OCI-LY7 (cell line): ENCODE results near the gene SERPINB2. TPM values are rescaled to one million over a fixed set of nuclear protein-coding genes. Genes with fewer than 3 reads are reported as not detected.

Source experiments
- BruUV-seq: library from RNA; stranded (reverse); fragments of 400-500 nt; replicated peaks from 2 replicates; lab custom pipeline; 2021; lab: Mats Ljungman, UMichigan
- CTCF ChIA-PET: fragments of 300-600 bp; sonication (Branson Sonifier 250); formaldehyde crosslinking; loops from one replicate; lab custom pipeline; 2022; ENCODE audit warnings: antibody characterized with exemption; ENCODE audit not compliant: unreplicated experiment; lab: Charles Lee
- POLR2A ChIA-PET: fragments of 300-600 bp; sonication (Branson Sonifier 250); formaldehyde crosslinking; loops from one replicate; lab custom pipeline; 2022; ENCODE audit warnings: antibody characterized with exemption; lab: Charles Lee
- DNase-seq: peaks from one replicate; pipeline ENCODE4 v3.0.0-alpha.2; 2015; ENCODE audit warnings: low spot score
- H2AFZ ChIP-seq: fragments of 200-600 bp; sonication (generic), shearing (Covaris generic); 2 replicates; pipeline ENCODE4 v1.6.1; 2014; ENCODE audit warnings: mild to moderate bottlenecking, antibody characterized with exemption, low read length, moderate library complexity
- H3K27ac ChIP-seq: fragments of 200-600 bp; sonication (generic); 2 replicates; pipeline ENCODE4 v1.5.1; 2014; ENCODE audit warnings: mixed run types, low read depth, mild to moderate bottlenecking, moderate library complexity, low read length, inconsistent platforms; ENCODE audit not compliant: poor library complexity, severe bottlenecking
- H3K36me3 ChIP-seq: fragments of 200-600 bp; sonication (generic); 2 replicates; pipeline ENCODE4 v1.6.1; 2014; ENCODE audit warnings: mild to moderate bottlenecking, antibody characterized with exemption, low read length, moderate library complexity, mixed read lengths; ENCODE audit not compliant: insufficient read depth
- H3K4me1 ChIP-seq: fragments of 200-600 bp; sonication (generic); 2 replicates; pipeline ENCODE4 v1.5.1; 2014; ENCODE audit warnings: mild to moderate bottlenecking, low read length; ENCODE audit not compliant: insufficient read depth, poor library complexity, severe bottlenecking
- H3K4me2 ChIP-seq: fragments of 200-600 bp; sonication (generic); 2 replicates; pipeline ENCODE4 v1.6.1; 2014; ENCODE audit warnings: mild to moderate bottlenecking, low read length
- H3K4me3 ChIP-seq: fragments of 200-600 bp; sonication (generic); 2 replicates; pipeline ENCODE4 v1.5.1; 2014; ENCODE audit warnings: mild to moderate bottlenecking, low read depth, low read length; ENCODE audit not compliant: poor library complexity, severe bottlenecking
- H3K79me2 ChIP-seq: fragments of 200-600 bp; sonication (generic); 2 replicates; pipeline ENCODE4 v1.6.1; 2016; ENCODE audit warnings: low read depth, mild to moderate bottlenecking, low read length, moderate library complexity, mixed read lengths; ENCODE audit not compliant: insufficient read depth
- H3K9me2 ChIP-seq: fragments of 200-600 bp; sonication (generic); 2 replicates; pipeline ENCODE4 v1.6.1; 2016; ENCODE audit warnings: mild to moderate bottlenecking, low read length, mixed read lengths; ENCODE audit not compliant: insufficient read depth
- H3K9me3 ChIP-seq: fragments of 200-600 bp; sonication (generic); 2 replicates; pipeline ENCODE4 v1.6.1; 2014; ENCODE audit warnings: mild to moderate bottlenecking, mixed run types, low read length, mixed read lengths
- H4K20me1 ChIP-seq: fragments of 200-600 bp; sonication (generic); 2 replicates; pipeline ENCODE4 v1.6.1; 2014; ENCODE audit warnings: mild to moderate bottlenecking, antibody characterized with exemption, low read length, moderate library complexity, mixed read lengths; ENCODE audit not compliant: insufficient read depth
- EZH2phosphoT487 ChIP-seq: fragments of 200-600 bp; sonication (generic); IDR thresholded peaks from 2 replicates; pipeline ENCODE4 v1.6.1; 2018; ENCODE audit warnings: low read depth, borderline replicate concordance, mild to moderate bottlenecking, mixed run types, antibody characterized with exemption, low read length, moderate library complexity, mixed read lengths
- intact Hi-C: fragments of 100-400 bp; cut with micrococcal nuclease; formaldehyde crosslinking; loops from one replicate; pipeline ENCODE4 v1.10.0; 2022; ENCODE audit not compliant: unreplicated experiment
- total RNA-seq, 2 experiments: library from RNA; depleted of rRNA in 1 of 2; stranded (reverse); fragments of >200 nt in 1 of 2; shearing (Covaris generic) in 1 of 2; gene quantifications; 2 replicates each; pipeline ENCODE4 v1.2.3, GENCODE V29; 2014 to 2022
- TF ChIP-seq, protein P1 (sequence below): fragments of 200-600 bp; sonication (generic); conservative IDR thresholded peaks from 2 replicates; pipeline ENCODE4 v1.5.1; 2014; ENCODE audit warnings: mild to moderate bottlenecking, antibody characterized with exemption, low read length, moderate library complexity, mixed read lengths

SERPINB2 gene
- total RNA-seq, 2 experiments from 2014 or later: not detected

DNA sequence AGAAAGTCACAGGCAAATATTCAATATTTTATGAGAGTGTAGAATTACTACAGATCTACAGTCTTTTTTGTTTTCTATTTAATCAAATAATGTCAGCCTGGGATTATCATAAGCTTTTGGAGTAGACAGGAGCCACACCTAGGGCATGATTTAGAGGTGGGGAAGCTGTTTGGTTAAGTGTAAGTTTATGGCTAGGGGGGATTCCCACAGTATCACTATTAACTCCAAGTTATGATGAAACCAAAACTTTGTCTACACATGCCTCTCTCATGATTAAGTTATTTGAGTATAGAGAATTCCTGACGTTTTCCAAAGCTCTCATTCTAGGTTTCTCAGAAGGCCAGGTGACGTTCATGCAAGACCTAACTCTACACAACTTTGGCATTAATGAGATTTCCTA is 22.4 kb downstream of the SERPINB2 start:
- no peaks in the 10 kb centered on the region for H4K20me1 ChIP-seq
- intact Hi-C loops: no loop called here
- H3K9me2 ChIP-seq: no peaks in the 10 kb centered on the region
- H3K4me1 ChIP-seq: no peaks in the 10 kb centered on the region
- BruUV-seq: no TSS peak
- ChIA-PET POLR2A (no interaction called here), CTCF (no interaction called here)
- DNase-seq: no peak
- H3K9me3 ChIP-seq: no peaks in the 10 kb centered on the region
- H3K27ac ChIP-seq: no peak overlapping the region
- H3K79me2 ChIP-seq: no peaks in the 10 kb centered on the region
- no peak overlapping the region for H3K4me3 ChIP-seq
- no peak overlapping the region for H2AFZ ChIP-seq
- H3K36me3 ChIP-seq: no peaks in the 10 kb centered on the region
- no peak overlapping the region for H3K4me2 ChIP-seq
- TF ChIP-seq, protein P1, sequence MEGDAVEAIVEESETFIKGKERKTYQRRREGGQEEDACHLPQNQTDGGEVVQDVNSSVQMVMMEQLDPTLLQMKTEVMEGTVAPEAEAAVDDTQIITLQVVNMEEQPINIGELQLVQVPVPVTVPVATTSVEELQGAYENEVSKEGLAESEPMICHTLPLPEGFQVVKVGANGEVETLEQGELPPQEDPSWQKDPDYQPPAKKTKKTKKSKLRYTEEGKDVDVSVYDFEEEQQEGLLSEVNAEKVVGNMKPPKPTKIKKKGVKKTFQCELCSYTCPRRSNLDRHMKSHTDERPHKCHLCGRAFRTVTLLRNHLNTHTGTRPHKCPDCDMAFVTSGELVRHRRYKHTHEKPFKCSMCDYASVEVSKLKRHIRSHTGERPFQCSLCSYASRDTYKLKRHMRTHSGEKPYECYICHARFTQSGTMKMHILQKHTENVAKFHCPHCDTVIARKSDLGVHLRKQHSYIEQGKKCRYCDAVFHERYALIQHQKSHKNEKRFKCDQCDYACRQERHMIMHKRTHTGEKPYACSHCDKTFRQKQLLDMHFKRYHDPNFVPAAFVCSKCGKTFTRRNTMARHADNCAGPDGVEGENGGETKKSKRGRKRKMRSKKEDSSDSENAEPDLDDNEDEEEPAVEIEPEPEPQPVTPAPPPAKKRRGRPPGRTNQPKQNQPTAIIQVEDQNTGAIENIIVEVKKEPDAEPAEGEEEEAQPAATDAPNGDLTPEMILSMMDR: no peak
- TF ChIP-seq EZH2phosphoT487: no peak

DNA sequence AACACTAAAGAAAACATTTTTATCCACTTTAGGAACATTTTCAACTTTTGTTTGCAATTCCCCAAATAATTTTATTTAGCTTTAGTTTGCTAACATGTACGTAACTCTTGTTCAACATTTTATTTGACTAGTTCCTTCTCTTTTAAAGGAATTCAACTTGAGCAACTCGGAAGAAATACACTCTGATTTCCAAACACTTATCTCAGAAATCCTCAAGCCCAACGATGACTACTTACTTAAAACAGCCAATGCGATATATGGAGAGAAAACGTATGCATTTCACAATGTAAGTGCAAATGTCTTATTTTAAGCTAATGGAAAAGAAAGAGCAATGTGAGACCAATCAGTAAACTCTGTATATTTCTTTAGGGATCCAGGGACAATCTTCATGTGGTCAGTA is 30.3 kb downstream of the SERPINB2 start:
- no peak overlapping the region for H3K4me3 ChIP-seq
- intact Hi-C loops: no loop called here
- no peak overlapping the region for H3K27ac ChIP-seq
- CTCF ChIA-PET: no interaction called here
- H3K36me3 ChIP-seq: no peaks in the 10 kb centered on the region
- H4K20me1 ChIP-seq: no peaks in the 10 kb centered on the region
- H3K79me2 ChIP-seq: no peaks in the 10 kb centered on the region
- BruUV-seq: no TSS peak
- no peak for DNase-seq
- H2AFZ ChIP-seq: no peak overlapping the region
- H3K9me2 ChIP-seq: no peaks in the 10 kb centered on the region
- POLR2A ChIA-PET: interaction anchor here (0.8 kb wide), 1 partner anchor 17 kb away, joined by 3 read pairs; no protein-coding TSS in a partner anchor
- TF ChIP-seq, protein P1: no peak
- TF ChIP-seq EZH2phosphoT487: no peak
- H3K4me1 ChIP-seq: no peaks in the 10 kb centered on the region
- H3K4me2 ChIP-seq: no peak overlapping the region
- H3K9me3 ChIP-seq: no peaks in the 10 kb centered on the region

DNA sequence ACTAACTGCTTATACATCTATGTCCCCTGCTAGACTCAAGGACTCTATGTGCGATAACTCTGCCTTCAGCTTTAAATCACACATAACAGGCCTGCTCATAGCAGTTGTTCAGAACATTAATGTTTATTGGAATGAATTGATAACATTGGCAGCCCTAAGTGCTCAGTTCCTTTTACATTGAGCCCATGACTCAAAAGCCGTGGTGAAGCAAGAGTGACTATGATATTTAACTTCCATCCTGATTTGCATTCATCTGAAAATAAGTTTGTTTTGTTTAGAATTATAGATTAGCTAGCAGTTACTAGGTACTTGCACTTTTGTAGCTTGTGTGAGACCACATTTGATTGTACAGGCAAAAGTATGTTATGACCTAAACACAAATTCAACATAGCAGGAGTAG is 34.5 kb downstream of the SERPINB2 start:
- H4K20me1 ChIP-seq: no peaks in the 10 kb centered on the region
- no peaks in the 10 kb centered on the region for H3K9me3 ChIP-seq
- no peak overlapping the region for H3K4me3 ChIP-seq
- ChIA-PET CTCF (no interaction called here), POLR2A (no interaction called here)
- no peak overlapping the region for H3K4me2 ChIP-seq
- H3K36me3 ChIP-seq: no peaks in the 10 kb centered on the region
- no peak for DNase-seq
- H3K9me2 ChIP-seq: no peaks in the 10 kb centered on the region
- no peak for TF ChIP-seq EZH2phosphoT487
- TF ChIP-seq, protein P1: no peak
- no peak overlapping the region for H3K27ac ChIP-seq
- H2AFZ ChIP-seq: no peak overlapping the region
- intact Hi-C loops: no loop called here
- no TSS peak for BruUV-seq
- no peaks in the 10 kb centered on the region for H3K79me2 ChIP-seq
- H3K4me1 ChIP-seq: no peaks in the 10 kb centered on the region
